ENCODE results near the gene GRID2.
A peak's percentile ranks its signal among the peaks of the same experiment; 100 is the strongest.

The GRID2 gene

GRCh38 chr4:93684571-93684970 is 1380.8 kb downstream of the GRID2 start:
- H3K36me3 Mint-ChIP-seq: no peaks in the 10 kb centered on the region
- H3K9me3 Mint-ChIP-seq: peaks cover 6% of the 10 kb centered on the region
- no peak overlapping the region for H3K27ac Mint-ChIP-seq
- ATAC-seq (no peak), DNase-seq (ENCODE audit: low spot score in 2 of 2) (no peak)
- no peaks in the 10 kb centered on the region for H3K4me1 Mint-ChIP-seq
- H3K4me3 Mint-ChIP-seq: no peak overlapping the region

DNA sequence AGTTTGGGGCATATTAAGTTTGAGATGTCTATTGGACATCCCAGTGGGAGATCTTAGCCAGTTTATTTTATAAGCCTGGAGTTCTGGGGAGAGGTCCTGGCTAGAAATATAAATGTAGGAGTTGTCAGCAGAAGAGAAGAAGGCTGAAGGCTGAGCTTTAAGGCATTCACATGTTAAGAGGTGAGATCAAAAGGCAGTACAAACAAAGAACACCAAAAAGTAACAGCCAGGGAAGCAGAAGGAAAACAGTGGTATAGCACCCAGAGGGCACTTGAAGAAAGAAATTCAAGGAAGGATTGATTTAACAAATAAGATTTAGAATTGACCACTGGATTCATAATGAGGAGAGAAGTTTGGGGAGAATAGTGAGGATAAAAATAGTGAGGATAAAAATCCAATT is 1383.5 kb downstream of the GRID2 start:
- Mint-ChIP-seq H3K27ac (no peak overlapping the region), H3K4me3 (no peak overlapping the region), H3K36me3 (no peaks in the 10 kb centered on the region), H3K4me1 (no peaks in the 10 kb centered on the region), H3K9me3 (peaks cover 6% of the 10 kb centered on the region)
- DNase-seq (ENCODE audit: low spot score in 2 of 2): no peak
- no peak for ATAC-seq

DNA sequence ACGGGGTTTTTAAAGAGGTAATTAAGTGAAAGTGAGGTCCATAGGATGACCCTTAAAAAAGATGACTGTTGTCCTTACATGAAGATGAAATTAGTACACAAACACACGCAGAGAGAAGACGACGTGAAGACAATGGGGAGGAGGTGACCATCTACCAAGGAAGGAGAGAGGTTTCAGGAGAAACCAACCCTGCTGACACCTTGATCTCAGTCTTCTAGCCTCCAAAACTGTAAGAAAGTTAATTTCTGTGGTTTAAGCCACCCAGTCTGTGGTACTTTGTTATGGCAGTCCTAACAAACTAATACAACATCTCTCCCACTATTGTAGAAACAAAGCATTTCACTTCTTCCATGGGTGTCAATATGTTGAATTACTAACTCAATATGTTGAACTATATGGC is 1385.2 kb downstream of the GRID2 start:
- ATAC-seq (no peak), DNase-seq (ENCODE audit: low spot score in 2 of 2) (no peak)
- Mint-ChIP-seq H3K4me1 (no peaks in the 10 kb centered on the region), H3K4me3 (no peak overlapping the region), H3K36me3 (no peaks in the 10 kb centered on the region), H3K9me3 (peaks cover 6% of the 10 kb centered on the region), H3K27ac (no peak overlapping the region)

DNA sequence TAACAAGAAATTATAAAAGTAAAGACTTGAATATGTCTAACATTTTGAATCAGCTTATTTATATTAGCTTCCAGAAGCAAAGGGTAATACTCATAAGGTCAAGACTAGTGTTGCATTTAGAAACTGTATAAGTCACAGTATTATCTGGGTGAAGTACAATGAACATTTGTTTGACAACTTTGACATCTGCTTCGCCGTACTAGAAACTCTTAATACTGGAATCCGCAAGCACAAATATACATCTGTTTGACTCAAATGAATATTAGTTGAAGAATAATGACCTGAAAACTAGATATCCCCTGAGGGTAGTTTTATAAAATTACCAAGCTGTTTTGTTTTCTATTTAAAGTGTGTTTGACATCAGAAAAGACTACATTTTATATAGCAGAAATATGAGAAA is 1389.4 kb downstream of the GRID2 start:
- no peak for ATAC-seq
- no peak overlapping the region for H3K4me3 Mint-ChIP-seq
- no peak overlapping the region for H3K27ac Mint-ChIP-seq
- H3K9me3 Mint-ChIP-seq: peaks cover 9% of the 10 kb centered on the region
- no peaks in the 10 kb centered on the region for H3K4me1 Mint-ChIP-seq
- H3K36me3 Mint-ChIP-seq: no peaks in the 10 kb centered on the region
- DNase-seq (ENCODE audit: low spot score in 2 of 2): no peak

GRCh38 chr4:93698686-93699085 is 1394.9 kb downstream of the GRID2 start:
- Mint-ChIP-seq H3K4me3 (no peak overlapping the region), H3K27ac (no peak overlapping the region), H3K36me3 (no peaks in the 10 kb centered on the region), H3K9me3 (peaks cover 7% of the 10 kb centered on the region), H3K4me1 (no peaks in the 10 kb centered on the region)
- DNase-seq (ENCODE audit: low spot score in 2 of 2) (no peak), ATAC-seq (no peak)

GRCh38 chr4:93700571-93700970 is 1396.8 kb downstream of the GRID2 start:
- Mint-ChIP-seq H3K4me3 (no peak overlapping the region), H3K4me1 (no peaks in the 10 kb centered on the region), H3K36me3 (no peaks in the 10 kb centered on the region), H3K9me3 (peaks cover 4% of the 10 kb centered on the region), H3K27ac (no peak overlapping the region)
- DNase-seq (ENCODE audit: low spot score in 2 of 2) (no peak), ATAC-seq (no peak)

GRCh38 chr4:93710101-93710846 is 1406.5 kb downstream of the GRID2 start:
- no peaks in the 10 kb centered on the region for H3K4me1 Mint-ChIP-seq
- peaks cover 15% of the 10 kb centered on the region for H3K9me3 Mint-ChIP-seq
- no peaks in the 10 kb centered on the region for H3K36me3 Mint-ChIP-seq
- DNase-seq (ENCODE audit: low spot score in 2 of 2) (no peak), ATAC-seq (no peak)
- H3K4me3 Mint-ChIP-seq: no peak overlapping the region
- no peak overlapping the region for H3K27ac Mint-ChIP-seq

DNA sequence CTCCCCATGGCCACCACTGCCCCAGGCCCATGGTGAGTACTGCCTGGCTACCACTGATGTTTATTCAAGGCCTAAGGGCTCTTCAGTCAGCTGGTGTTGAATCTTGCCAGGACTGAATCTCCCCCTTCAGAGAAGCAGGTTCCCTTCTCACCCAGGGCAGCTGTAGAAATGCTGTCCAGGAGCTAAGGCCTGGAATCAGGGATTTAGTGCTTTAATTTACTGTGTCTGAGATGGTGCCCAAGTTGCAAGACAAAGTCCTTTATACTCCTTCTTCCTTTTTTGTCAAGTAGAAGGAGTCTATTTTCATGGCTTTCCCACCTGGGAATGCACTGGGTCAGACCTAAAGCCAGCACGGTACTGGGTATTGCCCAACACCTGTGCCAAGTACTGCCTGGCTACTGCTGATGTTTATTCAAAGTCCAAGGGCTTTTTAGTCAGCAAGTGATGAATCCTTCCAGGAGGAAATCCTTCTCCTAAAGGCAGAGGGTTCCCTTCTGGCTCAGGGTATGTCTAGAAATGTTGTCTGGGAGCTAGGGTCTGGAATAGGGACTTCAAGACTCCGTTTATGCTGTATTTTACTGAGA is 1407.2 kb downstream of the GRID2 start:
- Mint-ChIP-seq H3K36me3 (no peaks in the 10 kb centered on the region), H3K4me1 (no peaks in the 10 kb centered on the region), H3K9me3 (peaks cover 15% of the 10 kb centered on the region), H3K4me3 (no peak overlapping the region), H3K27ac (no peak overlapping the region)
- no peak for ATAC-seq
- DNase-seq (ENCODE audit: low spot score in 2 of 2): no peak

GRCh38 chr4:93718233-93718632 is 1414.5 kb downstream of the GRID2 start:
- peaks cover 9% of the 10 kb centered on the region for H3K9me3 Mint-ChIP-seq
- ATAC-seq (no peak), DNase-seq (ENCODE audit: low spot score in 2 of 2) (no peak)
- no peak overlapping the region for H3K27ac Mint-ChIP-seq
- no peaks in the 10 kb centered on the region for H3K36me3 Mint-ChIP-seq
- H3K4me3 Mint-ChIP-seq: no peak overlapping the region
- no peaks in the 10 kb centered on the region for H3K4me1 Mint-ChIP-seq

- H3K4me1 Mint-ChIP-seq: no peaks in the 10 kb centered on the region
- DNase-seq (ENCODE audit: low spot score in 2 of 2) (no peak), ATAC-seq (no peak)
- no peak overlapping the region for H3K27ac Mint-ChIP-seq
- no peak overlapping the region for H3K4me3 Mint-ChIP-seq
- H3K9me3 Mint-ChIP-seq: peaks cover 9% of the 10 kb centered on the region
- H3K36me3 Mint-ChIP-seq: no peaks in the 10 kb centered on the region
Measured at GRCh38 chr4:93719552-93719951, 1415.8 kb downstream of the GRID2 start.

DNA sequence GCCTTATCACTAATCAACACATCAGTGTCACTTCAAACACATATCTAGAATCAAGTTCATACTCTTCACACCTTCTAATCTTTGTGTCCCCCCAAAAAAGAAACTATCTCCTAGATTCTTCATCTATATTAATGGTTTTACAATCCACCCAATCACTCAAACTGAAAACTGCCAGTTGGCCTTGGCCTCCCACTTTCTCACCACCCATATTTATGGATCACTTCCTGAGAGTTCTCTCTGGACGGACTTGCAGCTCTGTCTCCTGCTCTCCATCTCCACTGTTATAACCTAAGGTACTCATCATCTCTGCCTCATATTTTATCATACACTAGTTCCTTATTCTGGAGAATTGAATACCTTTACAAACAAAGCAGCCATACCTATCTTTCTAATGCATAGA is 1418.7 kb downstream of the GRID2 start:
- ATAC-seq: no peak
- H3K4me1 Mint-ChIP-seq: no peaks in the 10 kb centered on the region
- no peaks in the 10 kb centered on the region for H3K36me3 Mint-ChIP-seq
- DNase-seq (ENCODE audit: low spot score in 2 of 2): no peak
- H3K27ac Mint-ChIP-seq: no peak overlapping the region
- peaks cover 7% of the 10 kb centered on the region for H3K9me3 Mint-ChIP-seq
- H3K4me3 Mint-ChIP-seq: no peak overlapping the region

DNA sequence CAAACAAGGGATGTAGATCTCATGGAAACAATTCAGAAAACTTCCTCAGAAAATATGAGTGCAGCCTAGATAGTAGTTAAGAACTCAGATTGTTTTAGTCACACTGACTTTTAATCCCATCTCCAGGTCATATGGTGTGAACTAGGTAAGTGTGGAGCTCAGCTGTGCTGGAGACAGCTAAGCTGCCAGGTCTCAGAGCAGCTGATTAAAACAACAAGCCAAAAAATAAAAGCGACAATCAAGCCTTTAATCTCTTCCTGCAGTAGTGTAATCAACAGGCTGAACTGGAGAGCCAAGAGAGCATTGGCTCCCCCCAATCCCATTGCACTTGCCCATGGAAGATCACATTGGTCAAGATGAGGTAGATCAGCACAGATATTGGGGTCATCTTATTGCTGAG is 1426.5 kb downstream of the GRID2 start:
- Mint-ChIP-seq H3K27ac (no peak overlapping the region), H3K36me3 (no peaks in the 10 kb centered on the region), H3K4me1 (no peaks in the 10 kb centered on the region), H3K4me3 (no peak overlapping the region), H3K9me3 (peaks cover 5% of the 10 kb centered on the region)
- DNase-seq (ENCODE audit: low spot score in 2 of 2) (no peak), ATAC-seq (no peak)

GRCh38 chr4:93730760-93731159 is 1427.0 kb downstream of the GRID2 start:
- no peaks in the 10 kb centered on the region for H3K36me3 Mint-ChIP-seq
- ATAC-seq (no peak), DNase-seq (ENCODE audit: low spot score in 2 of 2) (no peak)
- H3K27ac Mint-ChIP-seq: no peak overlapping the region
- no peaks in the 10 kb centered on the region for H3K4me1 Mint-ChIP-seq
- no peak overlapping the region for H3K4me3 Mint-ChIP-seq
- peaks cover 5% of the 10 kb centered on the region for H3K9me3 Mint-ChIP-seq

- Mint-ChIP-seq H3K4me1 (no peaks in the 10 kb centered on the region), H3K36me3 (no peaks in the 10 kb centered on the region), H3K9me3 (peaks cover 5% of the 10 kb centered on the region), H3K4me3 (no peak overlapping the region), H3K27ac (no peak overlapping the region)
- ATAC-seq (peak; percentile 31), DNase-seq (ENCODE audit: low spot score in 2 of 2) (no peak)
Measured at GRCh38 chr4:93731456-93731855, 1427.7 kb downstream of the GRID2 start.

- DNase-seq (ENCODE audit: low spot score in 2 of 2) (no peak), ATAC-seq (no peak)
- Mint-ChIP-seq H3K36me3 (no peaks in the 10 kb centered on the region), H3K4me3 (no peak overlapping the region), H3K9me3 (peaks cover 5% of the 10 kb centered on the region), H3K27ac (no peak overlapping the region), H3K4me1 (no peaks in the 10 kb centered on the region)
Measured at GRCh38 chr4:93732509-93732908, 1428.7 kb downstream of the GRID2 start.

DNA sequence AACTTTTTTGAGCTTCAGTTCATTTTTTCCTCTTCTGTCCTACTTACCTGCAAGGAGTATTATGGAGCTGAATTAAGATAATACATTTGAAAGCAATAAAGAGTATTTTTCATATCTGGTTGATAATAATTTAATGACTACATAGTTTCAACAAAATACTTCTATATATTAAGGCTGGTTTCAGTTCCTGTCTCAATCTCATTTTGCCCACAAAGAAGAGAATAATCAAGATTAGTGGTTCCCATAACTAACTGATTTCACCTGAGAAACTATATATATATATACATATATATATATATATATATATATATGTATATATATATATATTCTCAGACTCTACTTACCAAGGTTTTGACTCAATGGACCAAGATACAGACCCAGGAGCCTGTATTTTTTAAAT is 1437.1 kb downstream of the GRID2 start:
- Mint-ChIP-seq H3K27ac (no peak overlapping the region), H3K4me1 (no peaks in the 10 kb centered on the region), H3K36me3 (no peaks in the 10 kb centered on the region), H3K9me3 (peaks cover 12% of the 10 kb centered on the region), H3K4me3 (no peak overlapping the region)
- no peak for DNase-seq (ENCODE audit: low spot score in 2 of 2)
- ATAC-seq: no peak
